ENCODE results near the gene SPZ1. TPM values are rescaled to one million over a fixed set of nuclear protein-coding genes. Genes with fewer than 3 reads are reported as not detected.

SPZ1 gene
- total RNA-seq: not detected in 2 replicates

GRCh38 chr5:80319702-80320101, at the start of gene SPZ1:
Gene SPZ1, plus strand, starts transcription at chr5:80320002. Its CDS starts 214 bp downstream, at chr5:80320216.

Other genes starting within 250 kb of the SPZ1 start
- gene SERINC5, start 64.0 kb upstream of the SPZ1 start, total RNA-seq: 16.3 and 21.3 TPM in 2 replicates
- 11.7 and 13.1 TPM in 2 replicates for gene ZFYVE16, start 88.1 kb downstream of the SPZ1 start, total RNA-seq
- gene FAM151B, start 168.1 kb downstream of the SPZ1 start, total RNA-seq: 0.19 and 1.2 TPM in 2 replicates

Data from hair follicular keratinocyte (primary cell).